Measurements from ENCODE around the gene TAP1. TPM values are rescaled to one million over a fixed set of nuclear protein-coding genes. Genes with fewer than 3 reads are reported as not detected.

The TAP1 gene
- total RNA-seq, 1 experiment from 2014 or later: 12.1 TPM

DNA sequence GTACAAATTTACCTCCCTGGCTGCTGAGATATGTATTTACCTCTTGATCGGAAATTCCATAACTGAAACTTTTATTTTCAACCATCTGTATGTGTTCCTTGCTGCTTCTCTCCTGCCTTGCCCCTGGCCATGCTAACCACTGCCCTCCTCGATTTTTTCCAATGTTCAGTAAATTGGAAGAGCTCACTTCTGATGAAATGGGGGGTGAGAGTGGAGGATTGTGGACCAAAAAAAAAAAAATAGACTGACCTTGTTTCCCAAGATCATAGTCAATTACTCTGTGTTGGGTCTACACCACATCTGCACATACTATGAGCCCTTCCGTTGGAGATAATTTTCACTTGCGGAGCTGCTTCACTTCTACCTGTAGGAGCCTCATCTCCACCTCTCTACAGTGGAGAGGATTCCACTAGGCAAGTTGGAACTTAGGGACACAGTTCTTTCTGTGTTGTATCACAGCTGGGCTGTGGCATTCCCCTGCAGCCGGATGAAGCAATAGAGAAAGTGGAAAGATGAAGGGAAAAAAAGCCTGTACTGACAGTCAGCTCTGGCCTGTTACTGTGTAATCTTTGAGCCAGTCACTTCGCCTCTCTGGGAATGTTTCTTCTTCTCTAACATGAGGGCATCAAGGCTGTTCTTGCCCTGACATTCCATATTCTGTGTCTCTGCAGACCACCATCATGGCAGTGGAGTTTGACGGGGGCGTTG is 2.1 kb upstream of the TAP1 start:
- no peak for DNase-seq
- H3K27ac ChIP-seq (ENCODE audit: insufficient read length, low read depth, low read length): no peak overlapping the region
- peaks cover 16% of the 10 kb centered on the region for H3K23me2 ChIP-seq (ENCODE audit: insufficient read length, low read depth, low read length, poor library complexity, severe bottlenecking)
- no peak overlapping the region for H3K14ac ChIP-seq (ENCODE audit: insufficient read depth, low read length)
- H3K4ac ChIP-seq (ENCODE audit: low read depth, low read length): no peak overlapping the region
- Mint-ChIP-seq H3K36me3 (ENCODE audit: insufficient read depth in 1 of 3, low read depth in 3 of 3) (peaks cover 0 to 5% (median 2%) of the 10 kb centered on the region in 3 experiments; a peak in 5 of 7 replicates), H3K4me1 (peaks cover 15 to 22% of the 10 kb centered on the region in 2 experiments), H3K9me3 (no peaks in the 10 kb centered on the region), H3K4me3 (0 out of 5 replicates have a peak overlapping the region, but pooled peaks of 1 of the 2 experiments have one; percentile 6), H3K27me3 (ENCODE audit: low read depth) (peaks cover 74% of the 10 kb centered on the region), H3K27ac (no peak overlapping the region)
- no peak overlapping the region for H2AFZ ChIP-seq (ENCODE audit: low read length)
- no CpG with 5 or more reads among the region's 8 CpGs for WGBS (ENCODE audit: extremely low coverage, insufficient read length, low lambda C conversion rate)
- H2BK12ac ChIP-seq (ENCODE audit: insufficient read length, low read depth, low read length): no peak overlapping the region
- H2BK20ac ChIP-seq (ENCODE audit: low read depth, low read length, poor library complexity, severe bottlenecking): no peak overlapping the region
- no peak overlapping the region for H3K4me2 ChIP-seq (ENCODE audit: insufficient read depth, insufficient read length, low read length)
- peaks cover 6% of the 10 kb centered on the region; the same call in 1 of the 2 replicates for H3K27me3 ChIP-seq (ENCODE audit: insufficient read depth, low read length)
- H2BK5ac ChIP-seq (ENCODE audit: insufficient read length, low read length): no peak overlapping the region
- TF ChIP-seq CTCF (conservative IDR thresholded peaks at IDR 0.05): no peak
- no peaks in the 10 kb centered on the region for H3K9me3 ChIP-seq (ENCODE audit: control insufficient read depth, low read depth, low read length)
- H3K56ac ChIP-seq (ENCODE audit: insufficient read length, low read depth, low read length): no peak overlapping the region
- H3T11ph ChIP-seq (ENCODE audit: low read length): no peak overlapping the region
- H4K20me1 ChIP-seq (ENCODE audit: control insufficient read depth, insufficient read depth, insufficient read length): no peaks in the 10 kb centered on the region
- no peak overlapping the region for H2AK5ac ChIP-seq (ENCODE audit: insufficient read length, low read length)
- no peak overlapping the region for H4K5ac ChIP-seq (ENCODE audit: insufficient read length, low read depth, low read length)
- no peak overlapping the region for H3K18ac ChIP-seq (ENCODE audit: insufficient read length, low read depth, low read length)
- no peak overlapping the region for H2BK120ac ChIP-seq (ENCODE audit: low read depth, low read length, poor library complexity, severe bottlenecking)
- H4K91ac ChIP-seq (ENCODE audit: insufficient read length, low read depth, low read length): no peak overlapping the region
- H3K79me2 ChIP-seq (ENCODE audit: insufficient read depth, low read length): no peaks in the 10 kb centered on the region
- no peaks in the 10 kb centered on the region; the same call in 1 of the 2 replicates for H3K4me1 ChIP-seq (ENCODE audit: insufficient read depth, low read length)
- H3K23ac ChIP-seq (ENCODE audit: insufficient read length, low read depth, low read length): no peak overlapping the region
- no peak overlapping the region for H2BK15ac ChIP-seq (ENCODE audit: low read depth, low read length)
- no peaks in the 10 kb centered on the region for H3K79me1 ChIP-seq (ENCODE audit: insufficient read depth, low read depth, low read length, poor library complexity, severe bottlenecking)
- H3K9ac ChIP-seq (ENCODE audit: extremely low read depth, insufficient read length, low read length): no peak overlapping the region
- H4K8ac ChIP-seq (replicated peaks; ENCODE audit: insufficient read length, low read depth, low read length): no peak overlapping the region
